Neural progenitor cell (in vitro differentiated cells): ENCODE data around the gene DNAJB12.

ENCODE experiments used
- CTCF ChIP-seq: fragments of 200-600 bp; sonication (generic); IDR thresholded peaks from 2 replicates; pipeline ENCODE4 v1.5.1; 2017; ENCODE audit warnings: antibody characterized with exemption, mild to moderate bottlenecking
- EZH2 ChIP-seq: fragments of 200-600 bp; sonication (generic); IDR thresholded peaks from 2 replicates; pipeline ENCODE4 v1.6.1; 2017; ENCODE audit warnings: antibody characterized with exemption, mild to moderate bottlenecking, moderate library complexity
- EZH2phosphoT487 ChIP-seq: fragments of 200-600 bp; sonication (generic); IDR thresholded peaks from 2 replicates; pipeline ENCODE4 v1.6.1; 2017; ENCODE audit warnings: antibody characterized with exemption

- TF ChIP-seq EZH2phosphoT487, result no peak
- TF ChIP-seq CTCF, result no peak
- no peak for TF ChIP-seq EZH2
Measured at GRCh38 chr10:72388062-72388461, 33.3 kb upstream of the DNAJB12 start.
